Measurements from ENCODE around the gene PLEK. TPM values are rescaled to one million over a fixed set of nuclear protein-coding genes. Genes with fewer than 3 reads are reported as not detected.
A peak's percentile ranks its signal among the peaks of the same experiment; 100 is the strongest.

PLEK gene
- total and polyA plus RNA-seq, 2 of the 13 experiments (the other 11 are each of a cell fraction or from before 2014, with no cell fraction given) = not detected

DNA sequence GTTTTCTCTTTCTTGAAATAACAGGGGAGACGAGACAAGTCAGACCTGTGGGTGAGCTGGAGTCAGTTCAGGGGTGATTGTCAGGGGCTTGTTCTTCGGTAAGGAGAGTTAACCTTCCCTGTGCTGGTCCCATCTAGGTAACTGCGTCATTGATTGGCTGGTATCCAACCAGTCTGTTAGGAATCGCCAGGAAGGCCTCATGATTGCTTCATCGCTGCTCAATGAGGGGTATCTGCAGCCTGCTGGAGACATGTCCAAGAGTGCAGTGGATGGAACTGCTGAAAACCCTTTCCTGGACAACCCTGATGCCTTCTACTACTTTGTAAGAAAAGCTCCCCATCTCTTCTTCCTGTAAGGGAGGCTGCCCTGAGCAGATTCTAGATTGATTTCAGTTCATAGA, 21.3 kb downstream of the PLEK start:
- H3K4me1 ChIP-seq (ENCODE audit: insufficient read depth, low read length) = 0 out of 2 replicates have a peak, but pooled peaks cover 5% of the 10 kb centered on the region
- H3K36me3 ChIP-seq (replicated peaks in 1 of 2; ENCODE audit: control insufficient read depth in 1 of 2, insufficient read depth in 2 of 2, low read length in 2 of 2) = no peaks in the 10 kb centered on the region
- CTCF ChIA-PET (ENCODE audit: low intra/inter-chr PET ratio, low total read pairs) = no interaction called here
- H3K9ac ChIP-seq (ENCODE audit: insufficient read depth, low read depth, low read length) = no peak overlapping the region
- H3K27me3 ChIP-seq (ENCODE audit: control insufficient read depth in 1 of 2, insufficient read depth in 2 of 2, low read length in 2 of 2) = peaks cover 0 to 9% of the 10 kb centered on the region in 2 experiments; a peak in 1 of 5 replicates
- DNase-seq (ENCODE audit: low spot score) (no peak), FAIRE-seq (no peak), ATAC-seq (no peak)
- in situ Hi-C loops (cut with HindIII; ENCODE audit: extremely low pct_ligation_motif_present, low pct_unique_long_range_greater_than_20kb) (no loop called here), intact Hi-C loops (cut with micrococcal nuclease; ENCODE audit: unreplicated experiment) (no loop called here)
- no peak overlapping the region for H3K4me2 ChIP-seq (ENCODE audit: low read depth, low read length)
- no peaks in the 10 kb centered on the region for H3K79me2 ChIP-seq (ENCODE audit: insufficient read depth, low read length)
- no peaks in the 10 kb centered on the region for H3K9me3 ChIP-seq (ENCODE audit: low read length)
- no peak overlapping the region for H2AFZ ChIP-seq (ENCODE audit: low read length)
- no TSS peak for BruUV-seq (replicated peaks)
- H3K27ac ChIP-seq (ENCODE audit: extremely low read length, insufficient read depth, low read length) = no peak overlapping the region
- no peak for TF ChIP-seq TAF15 (IDR thresholded peaks at IDR 0.05; ENCODE audit: low read depth, low read length, poor library complexity, severe bottlenecking)
- TF ChIP-seq CEBPB (IDR thresholded peaks at IDR 0.05; ENCODE audit: borderline replicate concordance, low read depth, low read length) = peak; percentile 59; the same call in 1 of the 2 replicates
- no peaks in the 10 kb centered on the region for H4K20me1 ChIP-seq (ENCODE audit: insufficient read depth, low read length)
- POLR2A ChIA-PET = no interaction called here
- H3K4me3 ChIP-seq (replicated peaks in 1 of 3; ENCODE audit: insufficient read depth in 1 of 3, low read depth in 2 of 3, low read length in 3 of 3) = no peak overlapping the region
- 27% methylated on average over 5 of the region's 5 CpGs for WGBS (ENCODE audit: low lambda C conversion rate)

DNA sequence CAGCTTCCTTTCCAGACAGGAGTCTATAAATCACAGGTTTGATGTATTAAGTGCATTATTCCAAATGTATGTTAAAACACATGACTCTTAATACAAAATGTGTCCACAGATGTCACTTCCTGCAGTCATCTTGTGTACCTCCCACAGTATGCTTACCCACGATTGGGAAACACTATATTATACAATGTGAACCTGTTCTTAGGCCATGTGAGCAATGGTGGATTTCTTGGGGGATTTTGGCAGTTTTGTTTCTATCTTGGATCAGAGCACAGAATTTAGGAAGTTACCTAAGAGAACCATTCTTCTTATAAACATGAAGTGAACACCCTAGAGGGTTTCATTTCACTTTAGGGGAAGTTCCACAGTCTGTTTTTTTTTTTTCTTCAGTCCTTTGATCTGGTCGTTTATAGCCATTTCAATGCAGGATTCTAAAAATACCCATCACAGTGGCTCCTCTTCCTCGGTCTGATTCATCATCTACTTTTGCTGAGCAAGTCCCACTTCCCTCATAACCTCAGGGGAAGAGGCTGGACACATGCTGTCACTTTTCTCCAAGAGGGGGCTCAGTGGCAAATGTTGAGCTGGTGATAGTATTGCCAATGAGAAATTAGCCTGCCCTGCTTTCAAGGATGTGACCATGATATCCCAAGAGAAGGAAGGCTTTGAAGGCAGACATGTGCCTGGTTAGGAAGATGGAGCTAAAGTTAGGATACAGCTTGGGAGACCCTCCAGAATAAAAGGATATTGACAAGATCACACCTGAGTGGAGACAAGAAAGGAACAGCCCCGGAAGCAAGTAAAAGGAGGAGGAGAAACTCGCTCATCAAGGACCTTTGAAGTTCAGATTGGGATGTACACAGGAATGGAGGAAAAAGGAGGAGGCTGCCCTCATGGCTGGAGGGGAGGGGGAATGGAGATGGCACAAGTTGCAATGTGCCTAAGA, 22.6 kb downstream of the PLEK start:
- Histone ChIP-seq H3K9me3 (ENCODE audit: low read length) (no peaks in the 10 kb centered on the region), H3K4me1 (ENCODE audit: insufficient read depth, low read length) (0 out of 2 replicates have a peak, but pooled peaks cover 5% of the 10 kb centered on the region), H3K4me2 (ENCODE audit: low read depth, low read length) (no peak overlapping the region), H3K27ac (ENCODE audit: extremely low read length, insufficient read depth, low read length) (no peak overlapping the region), H3K79me2 (ENCODE audit: insufficient read depth, low read length) (no peaks in the 10 kb centered on the region), H3K4me3 (replicated peaks in 1 of 3; ENCODE audit: insufficient read depth in 1 of 3, low read depth in 2 of 3, low read length in 3 of 3) (no peak overlapping the region), H3K36me3 (replicated peaks in 1 of 2; ENCODE audit: control insufficient read depth in 1 of 2, insufficient read depth in 2 of 2, low read length in 2 of 2) (no peaks in the 10 kb centered on the region), H3K27me3 (ENCODE audit: control insufficient read depth in 1 of 2, insufficient read depth in 2 of 2, low read length in 2 of 2) (peaks cover 0 to 9% of the 10 kb centered on the region in 2 experiments; a peak in 1 of 5 replicates), H3K9ac (ENCODE audit: insufficient read depth, low read depth, low read length) (no peak overlapping the region), H2AFZ (ENCODE audit: low read length) (no peak overlapping the region), H4K20me1 (ENCODE audit: insufficient read depth, low read length) (no peaks in the 10 kb centered on the region)
- no TSS peak for BruUV-seq (replicated peaks)
- POLR2A ChIA-PET = no interaction called here
- 1% methylated on average over 5 of the region's 5 CpGs for WGBS (ENCODE audit: low lambda C conversion rate)
- in situ Hi-C loops (cut with HindIII; ENCODE audit: extremely low pct_ligation_motif_present, low pct_unique_long_range_greater_than_20kb) (no loop called here), intact Hi-C loops (cut with micrococcal nuclease; ENCODE audit: unreplicated experiment) (no loop called here)
- CTCF ChIA-PET (ENCODE audit: low intra/inter-chr PET ratio, low total read pairs) = no interaction called here
- DNase-seq (ENCODE audit: low spot score) (no peak), ATAC-seq (no peak), FAIRE-seq (no peak)
- TF ChIP-seq ZFP41 (CRISPR knock-in tag; IDR thresholded peaks at IDR 0.05; ENCODE audit: borderline replicate concordance) = no peak
- TF ChIP-seq ZNF20 (CRISPR knock-in tag; IDR thresholded peaks at IDR 0.05) = no peak
- TF ChIP-seq ZNF766 (CRISPR knock-in tag; IDR thresholded peaks at IDR 0.05; ENCODE audit: borderline replicate concordance) = no peak
- TF ChIP-seq STAG1 (CRISPR knock-in tag; IDR thresholded peaks at IDR 0.05) = no peak
- no peak for TF ChIP-seq MATR3 (CRISPR knock-in tag; IDR thresholded peaks at IDR 0.05)
- TF ChIP-seq, protein P1, sequence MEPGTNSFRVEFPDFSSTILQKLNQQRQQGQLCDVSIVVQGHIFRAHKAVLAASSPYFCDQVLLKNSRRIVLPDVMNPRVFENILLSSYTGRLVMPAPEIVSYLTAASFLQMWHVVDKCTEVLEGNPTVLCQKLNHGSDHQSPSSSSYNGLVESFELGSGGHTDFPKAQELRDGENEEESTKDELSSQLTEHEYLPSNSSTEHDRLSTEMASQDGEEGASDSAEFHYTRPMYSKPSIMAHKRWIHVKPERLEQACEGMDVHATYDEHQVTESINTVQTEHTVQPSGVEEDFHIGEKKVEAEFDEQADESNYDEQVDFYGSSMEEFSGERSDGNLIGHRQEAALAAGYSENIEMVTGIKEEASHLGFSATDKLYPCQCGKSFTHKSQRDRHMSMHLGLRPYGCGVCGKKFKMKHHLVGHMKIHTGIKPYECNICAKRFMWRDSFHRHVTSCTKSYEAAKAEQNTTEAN (CRISPR knock-in tag; conservative IDR thresholded peaks at IDR 0.05) = no peak
- TF ChIP-seq TAF15 (IDR thresholded peaks at IDR 0.05; ENCODE audit: low read depth, low read length, poor library complexity, severe bottlenecking) = no peak
- no peak for TF ChIP-seq NFE2L1 (CRISPR knock-in tag; IDR thresholded peaks at IDR 0.05; ENCODE audit: borderline replicate concordance)
- TF ChIP-seq, protein P2, sequence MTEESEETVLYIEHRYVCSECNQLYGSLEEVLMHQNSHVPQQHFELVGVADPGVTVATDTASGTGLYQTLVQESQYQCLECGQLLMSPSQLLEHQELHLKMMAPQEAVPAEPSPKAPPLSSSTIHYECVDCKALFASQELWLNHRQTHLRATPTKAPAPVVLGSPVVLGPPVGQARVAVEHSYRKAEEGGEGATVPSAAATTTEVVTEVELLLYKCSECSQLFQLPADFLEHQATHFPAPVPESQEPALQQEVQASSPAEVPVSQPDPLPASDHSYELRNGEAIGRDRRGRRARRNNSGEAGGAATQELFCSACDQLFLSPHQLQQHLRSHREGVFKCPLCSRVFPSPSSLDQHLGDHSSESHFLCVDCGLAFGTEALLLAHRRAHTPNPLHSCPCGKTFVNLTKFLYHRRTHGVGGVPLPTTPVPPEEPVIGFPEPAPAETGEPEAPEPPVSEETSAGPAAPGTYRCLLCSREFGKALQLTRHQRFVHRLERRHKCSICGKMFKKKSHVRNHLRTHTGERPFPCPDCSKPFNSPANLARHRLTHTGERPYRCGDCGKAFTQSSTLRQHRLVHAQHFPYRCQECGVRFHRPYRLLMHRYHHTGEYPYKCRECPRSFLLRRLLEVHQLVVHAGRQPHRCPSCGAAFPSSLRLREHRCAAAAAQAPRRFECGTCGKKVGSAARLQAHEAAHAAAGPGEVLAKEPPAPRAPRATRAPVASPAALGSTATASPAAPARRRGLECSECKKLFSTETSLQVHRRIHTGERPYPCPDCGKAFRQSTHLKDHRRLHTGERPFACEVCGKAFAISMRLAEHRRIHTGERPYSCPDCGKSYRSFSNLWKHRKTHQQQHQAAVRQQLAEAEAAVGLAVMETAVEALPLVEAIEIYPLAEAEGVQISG (CRISPR knock-in tag; IDR thresholded peaks at IDR 0.05) = no peak
- no peak for TF ChIP-seq ZNF30 (CRISPR knock-in tag; IDR thresholded peaks at IDR 0.05)
- TF ChIP-seq PHB2 (IDR thresholded peaks at IDR 0.05; ENCODE audit: partially characterized antibody) = no peak
- no peak for TF ChIP-seq TCF12 (IDR thresholded peaks at IDR 0.05)
- no peak for TF ChIP-seq TCF12 (CRISPR knock-in tag; IDR thresholded peaks at IDR 0.05)

Measured in HepG2 (cell line).